BE2C (cell line): ENCODE results near the gene GAB3.
"Not testable (repeated sequence)": the region's sequence is repeated elsewhere in the genome, so short reads cannot be mapped to it uniquely, and the experiment has no call there.

Experiments used
- DNase-seq: peaks from one replicate; pipeline ENCODE4 v3.0.0-alpha.2; 2020
- H3K27me3 ChIP-seq: fragments of 250-450 bp; sonication (Bioruptor Pico); 2 replicates; pipeline ENCODE4 v1.5.1; 2020; ENCODE audit warnings: mild to moderate bottlenecking
- H3K36me3 ChIP-seq: fragments of 250-450 bp; sonication (Bioruptor Pico); 2 replicates; pipeline ENCODE4 v1.5.1; 2020; ENCODE audit warnings: mild to moderate bottlenecking
- H3K4me1 ChIP-seq: fragments of 250-450 bp; sonication (Bioruptor Pico); 2 replicates; pipeline ENCODE4 v1.5.1; 2020
- H3K4me3 ChIP-seq: 2 replicates; pipeline ENCODE4 v1.5.1; 2011; ENCODE audit warnings: low read depth, low read length
- H3K9me3 ChIP-seq: fragments of 250-450 bp; sonication (Bioruptor Pico); 2 replicates; pipeline ENCODE4 v1.5.1; 2020
- TF ChIP-seq, protein P1 (sequence below): IDR thresholded peaks from 2 replicates; pipeline ENCODE4 v1.5.1; 2012; ENCODE audit warnings: mild to moderate bottlenecking, low read depth, low read length

Gene GAB3

GRCh38 chrX:154652311-154653047, 98.4 kb downstream of the GAB3 start:
- Histone ChIP-seq H3K4me1 (no peaks in the 10 kb centered on the region), H3K27me3 (no peaks in the 10 kb centered on the region), H3K4me3 (no peak overlapping the region), H3K36me3 (no peaks in the 10 kb centered on the region), H3K9me3 (no peaks in the 10 kb centered on the region)
- no peak for DNase-seq
- TF ChIP-seq, protein P1, sequence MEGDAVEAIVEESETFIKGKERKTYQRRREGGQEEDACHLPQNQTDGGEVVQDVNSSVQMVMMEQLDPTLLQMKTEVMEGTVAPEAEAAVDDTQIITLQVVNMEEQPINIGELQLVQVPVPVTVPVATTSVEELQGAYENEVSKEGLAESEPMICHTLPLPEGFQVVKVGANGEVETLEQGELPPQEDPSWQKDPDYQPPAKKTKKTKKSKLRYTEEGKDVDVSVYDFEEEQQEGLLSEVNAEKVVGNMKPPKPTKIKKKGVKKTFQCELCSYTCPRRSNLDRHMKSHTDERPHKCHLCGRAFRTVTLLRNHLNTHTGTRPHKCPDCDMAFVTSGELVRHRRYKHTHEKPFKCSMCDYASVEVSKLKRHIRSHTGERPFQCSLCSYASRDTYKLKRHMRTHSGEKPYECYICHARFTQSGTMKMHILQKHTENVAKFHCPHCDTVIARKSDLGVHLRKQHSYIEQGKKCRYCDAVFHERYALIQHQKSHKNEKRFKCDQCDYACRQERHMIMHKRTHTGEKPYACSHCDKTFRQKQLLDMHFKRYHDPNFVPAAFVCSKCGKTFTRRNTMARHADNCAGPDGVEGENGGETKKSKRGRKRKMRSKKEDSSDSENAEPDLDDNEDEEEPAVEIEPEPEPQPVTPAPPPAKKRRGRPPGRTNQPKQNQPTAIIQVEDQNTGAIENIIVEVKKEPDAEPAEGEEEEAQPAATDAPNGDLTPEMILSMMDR, result no peak

DNA sequence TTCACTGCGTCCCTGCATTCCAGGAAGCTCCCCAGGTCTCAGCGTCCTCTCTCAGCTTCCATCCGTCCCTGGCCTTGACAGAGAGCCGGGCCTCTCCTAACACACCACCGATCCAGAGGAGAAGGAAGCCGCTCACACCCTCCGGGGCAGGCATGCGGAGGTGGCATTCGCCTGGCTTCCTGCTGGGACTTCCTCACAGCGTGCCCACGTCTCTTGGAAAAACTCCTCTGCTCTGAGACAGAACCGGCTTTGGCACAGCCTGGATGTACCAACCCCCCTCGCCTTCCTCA, 100.7 kb downstream of the GAB3 start:
- Histone ChIP-seq H3K27me3 (no peaks in the 10 kb centered on the region), H3K9me3 (no peaks in the 10 kb centered on the region), H3K36me3 (no peaks in the 10 kb centered on the region), H3K4me1 (no peaks in the 10 kb centered on the region), H3K4me3 (no peak overlapping the region)
- DNase-seq, result no peak
- TF ChIP-seq, protein P1, result no peak

DNA sequence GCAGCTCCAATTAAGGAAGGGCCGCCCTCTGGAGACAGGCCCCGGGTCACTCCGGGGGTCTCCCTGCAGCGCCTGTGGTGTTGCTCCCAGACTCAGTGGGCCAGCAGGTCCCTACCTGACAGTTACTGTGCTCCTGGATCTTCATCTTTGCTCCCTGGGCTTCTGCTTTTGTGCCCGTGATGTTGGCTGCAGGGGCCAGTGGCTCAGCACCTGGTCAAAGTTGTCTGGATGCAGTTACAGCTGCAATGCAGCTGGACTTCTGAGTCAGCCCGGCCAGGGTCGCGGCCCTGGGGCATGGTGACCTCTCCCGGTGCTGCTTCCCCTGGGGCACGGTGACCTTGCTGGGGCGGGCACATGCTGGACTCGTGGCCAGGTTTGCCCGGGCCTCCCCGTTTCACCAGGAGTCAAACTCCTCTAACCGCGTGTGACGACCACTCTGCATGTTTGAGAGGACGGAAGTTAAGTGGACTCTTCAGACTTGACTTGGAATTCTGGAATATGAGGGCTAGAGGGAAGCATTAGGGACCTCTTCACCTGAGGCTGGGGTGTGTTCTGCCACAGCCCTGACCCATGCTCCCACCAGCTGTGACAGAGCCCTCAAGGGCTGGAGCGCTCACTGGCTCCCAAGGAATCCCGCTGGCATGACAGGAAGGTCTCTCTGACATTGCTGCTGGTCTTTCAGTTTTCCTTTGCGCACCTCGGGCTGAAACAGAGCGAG, 101.2 kb downstream of the GAB3 start:
- no peak for DNase-seq
- TF ChIP-seq, protein P1, result no peak
- Histone ChIP-seq H3K27me3 (no peaks in the 10 kb centered on the region), H3K4me1 (no peaks in the 10 kb centered on the region), H3K36me3 (no peaks in the 10 kb centered on the region), H3K4me3 (no peak overlapping the region), H3K9me3 (no peaks in the 10 kb centered on the region)

DNA sequence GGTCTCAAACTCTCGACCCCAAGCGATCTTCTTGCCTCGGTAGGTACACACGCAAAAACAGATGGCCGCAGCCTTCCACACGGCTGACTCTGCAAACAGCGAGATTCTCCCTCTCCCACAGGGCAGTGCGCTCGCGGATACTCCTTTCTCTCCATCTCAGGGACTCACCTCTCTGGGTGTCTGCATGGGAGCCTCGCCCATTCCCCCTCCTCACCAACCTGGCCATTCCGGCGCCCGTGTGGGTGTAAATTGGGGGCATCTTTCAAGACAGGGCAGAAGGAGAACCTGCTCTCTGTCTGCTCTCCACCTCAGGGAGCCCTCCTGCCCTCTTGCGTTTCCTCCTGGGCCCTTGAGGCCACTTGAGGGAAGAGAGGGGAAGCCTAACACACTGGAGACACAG, 101.9 kb downstream of the GAB3 start:
- Histone ChIP-seq H3K27me3 (no peaks in the 10 kb centered on the region), H3K4me1 (no peaks in the 10 kb centered on the region), H3K9me3 (no peaks in the 10 kb centered on the region), H3K36me3 (no peaks in the 10 kb centered on the region), H3K4me3 (no peak overlapping the region)
- TF ChIP-seq, protein P1, result no peak
- no peak for DNase-seq

GRCh38 chrX:154645745-154646378, 105.0 kb downstream of the GAB3 start:
- not testable (repeated sequence) for H3K36me3 ChIP-seq, H3K4me1 ChIP-seq, H3K9me3 ChIP-seq, DNase-seq, H3K27me3 ChIP-seq, H3K4me3 ChIP-seq

DNA sequence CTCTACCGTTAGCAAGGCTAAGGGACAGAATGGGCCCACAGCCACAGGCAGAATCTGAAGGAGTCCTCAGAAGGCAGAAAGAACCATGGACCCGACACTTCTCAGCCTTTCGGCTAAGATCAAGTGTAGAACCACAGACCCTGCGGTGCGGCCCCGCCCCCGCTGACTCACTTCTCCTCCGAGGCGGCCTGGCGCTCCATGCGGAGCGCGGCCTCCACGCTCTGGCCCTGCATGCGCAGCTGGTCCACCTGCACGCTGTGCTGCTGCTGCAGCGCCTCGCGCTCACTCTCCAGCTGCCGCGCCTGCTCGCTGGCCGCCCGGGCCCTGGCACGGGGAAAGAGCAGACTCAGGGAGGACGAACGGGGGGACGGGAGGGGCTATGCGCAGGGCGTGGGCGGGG, 107.2 kb downstream of the GAB3 start:
- not testable (repeated sequence) for H3K27me3 ChIP-seq, H3K9me3 ChIP-seq, H3K4me1 ChIP-seq, DNase-seq, H3K4me3 ChIP-seq, H3K36me3 ChIP-seq

DNA sequence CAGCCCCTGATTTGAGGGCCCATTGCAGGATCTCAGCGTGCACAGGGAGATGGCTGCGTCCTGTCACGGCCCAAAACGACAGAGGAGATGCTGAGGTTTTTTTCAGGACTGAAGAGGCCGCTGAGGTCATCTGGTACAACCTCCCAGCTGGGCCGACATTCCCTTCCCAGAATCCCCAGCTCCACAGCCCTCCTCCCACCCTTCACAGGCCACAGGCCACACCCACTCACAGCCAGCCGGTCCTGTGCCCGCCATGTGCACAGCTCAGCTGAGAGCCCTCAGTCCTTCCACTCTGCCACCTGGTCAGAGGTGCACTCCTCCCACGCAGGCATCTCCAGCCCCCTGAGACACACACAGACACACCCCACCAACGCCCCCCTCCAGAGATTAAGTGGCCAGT, 109.1 kb downstream of the GAB3 start:
- H3K36me3 ChIP-seq, DNase-seq, H3K4me1 ChIP-seq, H3K4me3 ChIP-seq, H3K9me3 ChIP-seq, H3K27me3 ChIP-seq: not testable (repeated sequence)

DNA sequence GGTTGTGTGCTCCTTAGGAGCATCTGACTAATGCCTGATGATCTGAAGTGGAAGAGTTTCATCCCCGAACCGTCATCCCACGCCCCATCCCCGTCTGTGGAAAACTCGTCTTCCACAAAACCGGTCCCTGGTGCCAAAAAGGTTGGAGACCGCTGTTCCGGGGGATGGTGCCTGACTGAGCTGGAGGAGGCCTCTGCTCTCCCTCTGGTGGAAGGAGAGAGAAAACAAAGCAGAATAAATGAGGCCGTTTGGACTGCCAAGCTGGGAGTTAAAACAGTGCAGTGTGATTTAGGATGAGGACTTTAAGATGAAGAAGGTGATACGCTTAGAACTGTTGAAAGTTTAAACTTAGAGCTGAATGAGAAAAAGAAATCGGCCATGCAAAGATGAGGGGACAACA, 117.2 kb downstream of the GAB3 start:
- not testable (repeated sequence) for H3K4me3 ChIP-seq, H3K4me1 ChIP-seq, H3K36me3 ChIP-seq, H3K9me3 ChIP-seq, DNase-seq, H3K27me3 ChIP-seq

GRCh38 chrX:154630949-154631348, 119.9 kb downstream of the GAB3 start:
- H3K9me3 ChIP-seq, H3K36me3 ChIP-seq, DNase-seq, H3K27me3 ChIP-seq, H3K4me1 ChIP-seq, H3K4me3 ChIP-seq: not testable (repeated sequence)

- H3K4me3 ChIP-seq, H3K9me3 ChIP-seq, DNase-seq, H3K27me3 ChIP-seq, H3K36me3 ChIP-seq, H3K4me1 ChIP-seq: not testable (repeated sequence)
These were observed 121.9 kb downstream of the GAB3 start for GRCh38 chrX:154628960-154629359.
